Uterus (tissue), 4 donors: Measurements from ENCODE around the gene ADAM10. TPM values are rescaled to one million over a fixed set of nuclear protein-coding genes. Genes with fewer than 3 reads are reported as not detected.

Experiments
- small RNA-seq: library from RNA; depleted of rRNA; stranded (forward); fragments of <200 nt; gene quantifications from one replicate; pipeline ENCODE3, GENCODE V24; 2016
- total RNA-seq, 4 donors: library from RNA; depleted of rRNA in 3 of 4; stranded (reverse); fragments of >200 nt in 3 of 4; gene quantifications; one replicate each; pipeline versions ENCODE4 v1.1.0 to v1.2.4, GENCODE V29; 2014 to 2023
- donor health status: DM: yes; HTN: yes; CAD: no.

The ADAM10 gene
- total RNA-seq, 4 donors from 2014 or later: 41.8 to 208 (median 110) TPM

Small RNA genes within 50 kb of the gene (small RNA-seq; reads per million reads assigned to genes)
- gene AC091046.1: not detected
- not detected for gene RF00012

Other genes with a start within 250 kb of the ADAM10 start
- gene MINDY2, start 21.6 kb upstream of the ADAM10 start, total RNA-seq: 10 to 100 TPM; 17.2 to 62.1 (median 27.7) TPM
- 100 to 1,000 TPM in 3 of 4 donors, 10 to 100 TPM in 1; 26.4 to 140 (median 126) TPM for gene SLTM, start 184.0 kb upstream of the ADAM10 start, total RNA-seq
- gene RNF111, start 238.0 kb upstream of the ADAM10 start, total RNA-seq: 10 to 100 TPM; 25.9 to 43.9 (median 30.5) TPM